ENCODE measurements around the gene MGLL. TPM values are rescaled to one million over a fixed set of nuclear protein-coding genes. Genes with fewer than 3 reads are reported as not detected.

Gene MGLL
- total RNA-seq, 1 donor from 2014 or later: 82.2 TPM

- TF ChIP-seq CTCF (conservative IDR thresholded peaks at IDR 0.05; ENCODE audit: low read depth, low read length): no peak
- no peak for DNase-seq (ENCODE audit: low read depth)
- no peak overlapping the region for H3K4me3 ChIP-seq (ENCODE audit: low read depth, low read length)
Observed at GRCh38 chr3:127741246-127741645, 81.1 kb downstream of the MGLL start.

GRCh38 chr3:127740136-127740915 is 82.0 kb downstream of the MGLL start:
- TF ChIP-seq CTCF (conservative IDR thresholded peaks at IDR 0.05; ENCODE audit: low read depth, low read length): no peak
- no peak overlapping the region for H3K4me3 ChIP-seq (ENCODE audit: low read depth, low read length)
- no peak for DNase-seq (ENCODE audit: low read depth)

- TF ChIP-seq CTCF (conservative IDR thresholded peaks at IDR 0.05; ENCODE audit: low read depth, low read length): no peak
- no peak for DNase-seq (ENCODE audit: low read depth)
Observed at GRCh38 chr3:127739347-127740135, 82.8 kb downstream of the MGLL start.

GRCh38 chr3:127738192-127738840 is 84.0 kb downstream of the MGLL start:
- no peak overlapping the region for H3K4me3 ChIP-seq (ENCODE audit: low read depth, low read length)
- DNase-seq (ENCODE audit: low read depth): no peak
- TF ChIP-seq CTCF (conservative IDR thresholded peaks at IDR 0.05; ENCODE audit: low read depth, low read length): no peak

More at GRCh38 chr3:127739347-127740135, 82.8 kb downstream of the MGLL start:
- no peak overlapping the region for H3K4me3 ChIP-seq (ENCODE audit: low read depth, low read length)

- H3K4me3 ChIP-seq (ENCODE audit: low read depth, low read length): no peak overlapping the region
- DNase-seq (ENCODE audit: low read depth): no peak
- TF ChIP-seq CTCF (conservative IDR thresholded peaks at IDR 0.05; ENCODE audit: low read depth, low read length): no peak
Observed at GRCh38 chr3:127736801-127737539, 85.3 kb downstream of the MGLL start.
